Measurements from ENCODE around the gene RCAN2. TPM values are rescaled to one million over a fixed set of nuclear protein-coding genes. Genes with fewer than 3 reads are reported as not detected.
A peak's percentile ranks its signal among the peaks of the same experiment; 100 is the strongest.
"Not testable (repeated sequence)": the region's sequence is repeated elsewhere in the genome, so short reads cannot be mapped to it uniquely, and the experiment has no call there.

RCAN2 gene
- total and polyA plus RNA-seq, 5 experiments from 2014 or later: 4.7 TPM; not detected in 4

DNA sequence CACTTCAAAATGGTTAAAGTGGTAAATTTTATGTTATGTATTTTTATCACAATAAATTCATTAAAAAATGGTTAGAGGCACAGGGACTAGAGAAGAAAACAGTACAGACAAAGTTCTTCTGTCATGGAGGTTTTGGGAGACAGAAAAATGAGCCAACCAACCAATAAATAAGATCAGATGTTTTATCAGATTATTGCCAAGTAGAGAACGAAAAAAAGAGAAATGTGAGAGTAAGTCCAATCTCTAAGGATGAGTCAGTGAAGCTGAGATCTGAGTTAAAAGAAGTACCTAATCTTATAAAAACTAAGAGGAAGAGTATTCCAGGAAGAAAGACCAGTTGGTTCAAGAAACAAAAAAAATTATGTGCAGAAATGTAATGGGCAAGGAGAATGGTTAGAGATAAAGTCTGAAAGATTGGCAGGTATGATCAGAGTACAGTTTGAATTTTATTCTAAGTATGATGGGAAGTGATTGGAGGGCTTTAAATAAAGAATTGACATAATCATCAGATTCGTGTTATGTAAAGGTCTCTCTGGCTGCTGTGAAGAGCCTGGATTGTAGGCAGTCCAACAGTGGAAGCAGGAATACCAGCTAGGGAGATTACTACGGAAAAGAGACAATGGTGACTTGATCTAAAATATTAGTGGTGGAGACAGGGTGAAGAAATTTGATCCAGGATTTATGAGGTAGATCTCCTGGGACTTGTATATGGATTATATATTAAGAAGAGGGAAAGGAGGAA, 79.6 kb downstream of the RCAN2 start:
- Mint-ChIP-seq H3K4me1 (no peaks in the 10 kb centered on the region), H3K36me3 (no peaks in the 10 kb centered on the region), H3K4me3 (no peak overlapping the region), H3K27me3 (peaks cover 0 to 10% (median 2%) of the 10 kb centered on the region in 5 donors), H3K9me3 (no peaks in the 10 kb centered on the region), H3K27ac (no peak overlapping the region)
- no peak for DNase-seq
- ATAC-seq: no peak
- POLR2A ChIA-PET: no interaction called here

DNA sequence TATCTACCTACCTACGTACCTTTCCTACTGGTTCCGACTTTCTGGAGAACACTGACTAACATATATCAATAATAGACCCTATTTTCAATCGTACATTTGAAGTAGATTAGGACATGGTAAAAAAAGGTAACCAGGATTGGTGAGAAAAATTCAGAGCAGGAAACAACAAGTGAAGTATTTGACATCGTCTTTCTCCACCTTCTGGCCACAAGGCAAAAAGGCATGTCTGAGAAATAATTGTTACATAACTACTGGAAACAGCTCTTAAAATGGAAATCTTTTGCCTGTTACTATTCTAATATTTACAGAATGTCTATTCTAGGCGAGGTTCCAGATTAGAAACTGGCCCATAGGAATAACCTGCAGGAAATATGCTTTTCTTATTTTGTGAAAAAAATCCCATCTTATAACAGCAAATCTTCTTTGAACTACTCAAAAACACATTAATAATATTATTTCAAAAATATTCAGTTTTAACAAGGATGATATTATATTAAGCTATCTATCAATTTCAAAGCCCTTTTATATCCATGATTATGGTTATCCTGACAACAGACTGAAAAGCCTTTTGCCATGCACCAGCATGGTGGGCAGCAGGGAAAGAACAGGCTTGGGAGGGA, 80.8 kb downstream of the RCAN2 start:
- DNase-seq (peak in 7 of 10 donors; percentile 13 to 65 (median 30)), ATAC-seq (no peak)
- Mint-ChIP-seq H3K4me3 (no peak overlapping the region), H3K36me3 (no peaks in the 10 kb centered on the region), H3K9me3 (no peaks in the 10 kb centered on the region), H3K27ac (no peak overlapping the region), H3K4me1 (no peaks in the 10 kb centered on the region), H3K27me3 (peaks cover 1 to 8% (median 3%) of the 10 kb centered on the region in 5 donors)
- POLR2A ChIA-PET: interaction anchor here (0.9 kb wide), 1 partner anchor 320 kb away, joined by 4 read pairs; no protein-coding TSS in a partner anchor

DNA sequence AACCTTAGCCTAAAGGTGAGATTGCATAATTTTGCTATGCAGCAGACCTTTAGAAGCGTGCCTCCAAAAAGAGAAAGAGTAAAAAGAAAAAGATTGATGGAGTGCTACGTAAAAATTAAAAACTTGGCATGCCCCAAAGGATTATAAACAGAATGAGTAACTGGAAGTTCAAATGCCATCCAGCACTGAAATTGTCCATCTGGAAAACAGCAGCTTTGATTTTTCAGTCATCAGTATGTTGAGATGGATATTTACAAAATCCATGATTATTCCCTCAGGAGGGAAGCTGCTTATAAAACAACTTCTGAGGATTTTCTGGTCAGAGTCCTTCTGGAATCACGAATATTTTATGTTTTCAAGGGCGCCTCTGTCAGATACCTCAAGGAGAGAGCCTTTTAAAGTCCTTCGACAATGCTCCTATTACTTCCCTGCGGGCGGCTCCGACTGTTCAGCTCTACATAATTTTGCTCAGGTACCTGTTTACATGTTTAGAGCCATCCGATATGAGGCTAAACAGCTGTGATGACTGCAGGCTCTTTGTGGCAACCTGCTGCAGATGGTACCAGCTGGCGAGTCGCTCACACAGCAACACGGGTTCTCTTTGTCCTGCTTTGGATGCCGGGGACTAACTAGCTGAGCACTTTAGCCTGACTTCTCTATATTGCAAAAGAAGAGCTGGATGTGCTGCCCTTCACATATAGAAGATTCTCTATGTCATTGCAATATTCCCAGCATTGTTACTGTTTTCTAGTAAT, 83.3 kb downstream of the RCAN2 start:
- POLR2A ChIA-PET: no interaction called here
- Mint-ChIP-seq H3K27ac (no peak overlapping the region), H3K4me3 (no peak overlapping the region), H3K36me3 (no peaks in the 10 kb centered on the region), H3K4me1 (no peaks in the 10 kb centered on the region), H3K9me3 (no peaks in the 10 kb centered on the region), H3K27me3 (peaks cover 0 to 2% (median 1%) of the 10 kb centered on the region in 5 donors)
- ATAC-seq (no peak), DNase-seq (no peak)

DNA sequence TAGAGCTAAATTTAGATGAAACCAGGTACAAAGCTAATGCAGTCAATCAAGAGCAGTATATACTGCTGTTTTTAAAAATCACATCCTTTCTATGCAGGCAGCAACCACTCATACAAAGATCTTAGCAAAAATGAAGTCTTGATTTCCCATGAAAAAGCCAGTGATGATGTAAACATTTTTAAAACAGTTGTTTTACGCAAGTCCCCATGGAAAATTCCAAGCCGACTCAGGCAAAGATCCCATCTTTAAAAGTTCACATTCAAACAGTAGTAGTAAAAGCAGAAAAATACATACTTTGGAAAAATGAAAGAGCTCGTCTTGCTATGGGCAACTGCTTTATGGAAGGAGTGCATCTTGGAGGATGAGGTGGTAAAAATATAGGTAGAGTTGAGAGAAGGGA, 84.0 kb downstream of the RCAN2 start:
- no peaks in the 10 kb centered on the region for H3K9me3 Mint-ChIP-seq

DNA sequence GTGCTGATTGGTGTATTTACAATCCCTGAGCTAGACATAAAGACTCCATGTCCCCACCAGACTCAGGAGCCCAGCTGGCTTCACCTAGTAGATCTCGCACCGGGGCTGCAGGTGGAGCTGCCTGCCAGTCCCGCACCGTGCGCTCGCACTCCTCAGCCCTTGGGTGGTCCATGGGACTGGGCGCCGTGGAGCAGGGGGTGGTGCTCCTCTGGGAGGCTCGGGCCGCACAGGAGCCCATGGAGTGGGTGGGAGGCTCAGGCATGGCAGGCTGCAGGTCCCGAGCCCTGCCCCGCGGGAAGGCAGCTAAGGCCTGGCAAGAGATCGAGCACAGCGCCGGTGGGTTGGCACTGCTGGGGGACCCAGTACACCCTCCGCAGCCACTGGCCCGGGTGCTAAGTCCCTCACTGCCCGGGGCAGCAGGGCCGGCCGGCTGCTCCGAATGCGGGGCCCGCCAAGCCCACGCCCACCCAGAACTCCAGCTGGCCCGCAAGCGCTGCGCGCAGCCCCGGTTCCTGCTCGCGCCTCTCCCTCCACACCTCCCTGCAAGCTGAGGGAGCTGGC, 85.5 kb downstream of the RCAN2 start:
- H3K36me3 Mint-ChIP-seq, POLR2A ChIA-PET, H3K4me3 Mint-ChIP-seq, H3K27ac Mint-ChIP-seq, H3K4me1 Mint-ChIP-seq, DNase-seq, ATAC-seq, H3K27me3 Mint-ChIP-seq, H3K9me3 Mint-ChIP-seq: not testable (repeated sequence)

More for the DNA sequence above, 84.0 kb downstream of the RCAN2 start:
- H3K4me1 Mint-ChIP-seq: no peaks in the 10 kb centered on the region
- POLR2A ChIA-PET: no interaction called here
- peaks cover 0 to 2% (median 1%) of the 10 kb centered on the region in 5 donors for H3K27me3 Mint-ChIP-seq
- H3K36me3 Mint-ChIP-seq: no peaks in the 10 kb centered on the region
- no peak overlapping the region for H3K4me3 Mint-ChIP-seq
- H3K27ac Mint-ChIP-seq: no peak overlapping the region
- ATAC-seq (no peak), DNase-seq (no peak)

DNA sequence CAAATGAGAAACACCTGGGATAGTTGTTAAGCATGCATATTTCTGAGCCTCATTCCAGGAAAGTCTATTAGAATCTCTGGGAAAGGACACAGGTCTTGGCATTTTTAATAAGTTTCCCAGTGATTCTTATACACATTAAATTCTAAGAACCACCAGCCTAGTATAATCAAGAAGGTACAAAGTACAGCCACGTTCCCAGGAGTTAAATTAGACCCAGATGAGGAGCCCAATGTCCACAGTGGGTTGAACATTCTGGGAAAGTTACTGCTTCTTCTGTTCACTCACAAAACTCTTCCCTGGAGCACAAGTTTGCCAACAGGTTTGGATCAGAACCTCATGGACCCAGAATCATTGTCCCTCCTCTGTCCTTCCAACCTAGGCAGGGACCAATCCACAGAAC, 90.4 kb downstream of the RCAN2 start:
- Mint-ChIP-seq H3K36me3 (no peaks in the 10 kb centered on the region), H3K9me3 (no peaks in the 10 kb centered on the region), H3K27me3 (peaks cover 6 to 12% (median 11%) of the 10 kb centered on the region in 5 donors), H3K4me1 (no peaks in the 10 kb centered on the region), H3K27ac (no peak overlapping the region), H3K4me3 (no peak overlapping the region)
- DNase-seq (no peak), ATAC-seq (no peak)
- POLR2A ChIA-PET: no interaction called here

GRCh38 chr6:46395530-46395929, 95.7 kb downstream of the RCAN2 start:
- H3K9me3 Mint-ChIP-seq: peaks cover 0 to 7% (median 0%) of the 10 kb centered on the region in 9 donors
- DNase-seq (no peak), ATAC-seq (no peak)
- H3K27ac Mint-ChIP-seq: no peak overlapping the region
- H3K36me3 Mint-ChIP-seq: no peaks in the 10 kb centered on the region
- POLR2A ChIA-PET: no interaction called here
- no peaks in the 10 kb centered on the region for H3K4me1 Mint-ChIP-seq
- H3K4me3 Mint-ChIP-seq: no peak overlapping the region
- H3K27me3 Mint-ChIP-seq: peaks cover 9 to 17% (median 12%) of the 10 kb centered on the region in 5 donors

DNA sequence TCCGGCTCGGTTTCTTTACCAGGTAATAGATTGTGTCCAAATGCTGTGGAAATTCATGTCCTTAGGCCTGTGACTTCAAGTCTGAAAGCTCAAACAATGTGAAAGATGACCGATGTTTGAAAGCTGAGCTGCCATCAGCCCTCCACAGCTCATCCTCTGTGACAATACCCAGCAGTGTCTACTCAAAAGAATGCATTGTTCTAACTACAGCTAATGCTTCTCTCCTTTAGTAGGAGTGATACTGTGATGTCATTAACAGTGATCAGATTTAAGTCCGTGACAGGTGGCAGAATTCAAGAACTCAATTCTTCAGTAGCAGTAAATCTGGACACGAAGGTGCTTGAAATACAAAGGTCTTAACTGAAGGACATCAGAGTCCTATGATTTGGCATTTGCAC, 97.3 kb downstream of the RCAN2 start:
- DNase-seq: no peak
- Mint-ChIP-seq H3K27me3 (peaks cover 0 to 11% (median 6%) of the 10 kb centered on the region in 5 donors), H3K27ac (no peak overlapping the region), H3K4me3 (no peak overlapping the region), H3K36me3 (peaks cover 0 to 1% (median 0%) of the 10 kb centered on the region in 3 donors), H3K9me3 (peaks cover 0 to 7% (median 0%) of the 10 kb centered on the region in 9 donors), H3K4me1 (no peaks in the 10 kb centered on the region)
- POLR2A ChIA-PET: no interaction called here
- ATAC-seq: no peak

DNA sequence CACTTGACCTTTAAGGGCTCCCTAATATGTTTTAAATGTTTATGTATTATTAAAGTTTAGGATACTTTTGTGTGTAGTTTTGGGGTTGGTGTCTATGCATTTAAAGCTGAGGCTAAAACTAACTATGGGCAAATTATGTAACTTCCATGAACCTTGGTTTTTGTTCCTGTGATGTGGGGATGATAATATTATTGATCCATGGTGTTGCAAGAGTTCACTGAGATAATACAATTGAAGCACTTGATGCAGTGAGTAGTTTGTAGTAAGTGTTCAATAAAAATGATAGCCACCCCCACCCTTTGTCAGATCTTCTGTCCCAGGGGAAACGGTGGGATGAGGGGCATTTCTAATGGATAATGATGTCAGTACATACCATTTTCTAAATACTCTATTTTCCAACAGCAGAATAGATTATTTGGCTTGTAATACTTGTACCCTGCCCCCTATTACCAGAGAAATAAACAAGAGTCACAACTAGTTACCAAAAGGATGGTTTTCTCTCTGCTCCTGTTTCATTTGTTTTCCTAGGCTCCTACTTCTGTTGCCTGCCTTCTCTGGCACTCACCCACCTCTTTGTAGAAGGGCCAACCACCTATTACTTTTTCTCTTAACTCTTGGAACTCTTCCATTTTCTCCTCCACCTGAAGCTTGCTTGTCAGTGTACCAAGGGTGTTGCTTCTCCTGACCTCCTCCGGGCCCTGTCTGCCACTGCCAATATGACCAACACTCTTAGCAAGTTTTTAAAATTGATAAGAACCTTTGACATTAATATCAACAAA, 97.9 kb downstream of the RCAN2 start:
- Mint-ChIP-seq H3K4me1 (no peaks in the 10 kb centered on the region), H3K4me3 (no peak overlapping the region), H3K36me3 (peaks cover 0 to 1% (median 0%) of the 10 kb centered on the region in 3 donors), H3K27me3 (peaks cover 0 to 9% (median 6%) of the 10 kb centered on the region in 5 donors), H3K27ac (no peak overlapping the region), H3K9me3 (peaks cover 0 to 7% (median 0%) of the 10 kb centered on the region in 9 donors)
- POLR2A ChIA-PET: no interaction called here
- no peak for DNase-seq
- no peak for ATAC-seq

DNA sequence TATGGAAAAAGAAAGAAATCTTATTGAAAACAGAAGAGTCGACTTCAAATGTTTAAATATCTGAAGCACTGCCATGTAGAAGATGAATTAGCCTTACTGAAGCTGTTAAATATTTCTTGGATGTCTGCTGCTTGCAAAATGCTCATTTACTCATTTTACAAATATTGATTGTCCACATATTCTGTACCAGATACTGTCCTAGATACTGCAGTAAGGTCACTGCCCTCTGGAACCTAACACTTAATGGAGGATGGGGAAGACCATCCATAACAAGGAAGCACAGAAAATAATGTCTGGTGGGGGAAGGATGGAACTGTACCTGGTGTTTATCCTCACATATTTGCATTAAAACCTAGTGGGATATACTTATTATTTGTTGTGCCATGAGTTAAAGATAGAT, 99.0 kb downstream of the RCAN2 start:
- DNase-seq (no peak), ATAC-seq (no peak)
- H3K27me3 Mint-ChIP-seq: peaks cover 0 to 8% (median 6%) of the 10 kb centered on the region in 5 donors
- H3K27ac Mint-ChIP-seq: no peak overlapping the region
- peaks cover 0 to 1% (median 0%) of the 10 kb centered on the region in 3 donors for H3K36me3 Mint-ChIP-seq
- H3K9me3 Mint-ChIP-seq: peaks cover 0 to 7% (median 0%) of the 10 kb centered on the region in 9 donors
- POLR2A ChIA-PET: no interaction called here
- H3K4me1 Mint-ChIP-seq: no peaks in the 10 kb centered on the region
- H3K4me3 Mint-ChIP-seq: no peak overlapping the region

- no peak for DNase-seq
- peaks cover 0 to 9% (median 6%) of the 10 kb centered on the region in 5 donors for H3K27me3 Mint-ChIP-seq
- no peak overlapping the region for H3K4me3 Mint-ChIP-seq
- POLR2A ChIA-PET: no interaction called here
- no peak overlapping the region for H3K27ac Mint-ChIP-seq
- H3K36me3 Mint-ChIP-seq: peaks cover 0 to 5% (median under 1%) of the 10 kb centered on the region in 3 donors
- no peak for ATAC-seq
- peaks cover 0 to 7% (median 6%) of the 10 kb centered on the region in 9 donors for H3K9me3 Mint-ChIP-seq
- H3K4me1 Mint-ChIP-seq: no peaks in the 10 kb centered on the region
Observed at GRCh38 chr6:46390153-46390876, 100.9 kb downstream of the RCAN2 start.

DNA sequence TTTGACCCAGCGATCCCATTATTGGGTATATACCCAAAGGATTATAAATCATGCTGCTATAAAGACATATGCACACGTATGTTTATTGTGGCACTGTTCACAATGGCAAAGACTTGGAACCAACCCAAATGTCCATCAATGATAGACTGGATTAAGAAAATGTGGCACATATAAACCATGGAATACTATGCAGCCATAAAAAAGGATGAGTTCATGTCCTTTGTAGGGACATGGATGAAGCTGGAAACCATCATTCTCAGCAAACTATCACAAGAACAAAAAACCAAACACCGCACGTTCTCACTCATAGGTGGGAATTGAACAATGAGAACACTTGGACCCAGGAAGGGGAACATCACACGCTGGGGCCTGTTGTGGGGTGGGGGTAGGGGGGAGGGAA, 103.5 kb downstream of the RCAN2 start:
- H3K4me3 Mint-ChIP-seq, H3K4me1 Mint-ChIP-seq, POLR2A ChIA-PET, ATAC-seq, H3K36me3 Mint-ChIP-seq, DNase-seq, H3K9me3 Mint-ChIP-seq, H3K27ac Mint-ChIP-seq: not testable (repeated sequence)
- peaks cover 5 to 25% (median 8%) of the 10 kb centered on the region in 5 donors for H3K27me3 Mint-ChIP-seq

Measured in naive thymus-derived CD8-positive, alpha-beta T cell (primary cell).